ENCODE measurements around the gene MAP4K3.

MAP4K3 gene

DNA sequence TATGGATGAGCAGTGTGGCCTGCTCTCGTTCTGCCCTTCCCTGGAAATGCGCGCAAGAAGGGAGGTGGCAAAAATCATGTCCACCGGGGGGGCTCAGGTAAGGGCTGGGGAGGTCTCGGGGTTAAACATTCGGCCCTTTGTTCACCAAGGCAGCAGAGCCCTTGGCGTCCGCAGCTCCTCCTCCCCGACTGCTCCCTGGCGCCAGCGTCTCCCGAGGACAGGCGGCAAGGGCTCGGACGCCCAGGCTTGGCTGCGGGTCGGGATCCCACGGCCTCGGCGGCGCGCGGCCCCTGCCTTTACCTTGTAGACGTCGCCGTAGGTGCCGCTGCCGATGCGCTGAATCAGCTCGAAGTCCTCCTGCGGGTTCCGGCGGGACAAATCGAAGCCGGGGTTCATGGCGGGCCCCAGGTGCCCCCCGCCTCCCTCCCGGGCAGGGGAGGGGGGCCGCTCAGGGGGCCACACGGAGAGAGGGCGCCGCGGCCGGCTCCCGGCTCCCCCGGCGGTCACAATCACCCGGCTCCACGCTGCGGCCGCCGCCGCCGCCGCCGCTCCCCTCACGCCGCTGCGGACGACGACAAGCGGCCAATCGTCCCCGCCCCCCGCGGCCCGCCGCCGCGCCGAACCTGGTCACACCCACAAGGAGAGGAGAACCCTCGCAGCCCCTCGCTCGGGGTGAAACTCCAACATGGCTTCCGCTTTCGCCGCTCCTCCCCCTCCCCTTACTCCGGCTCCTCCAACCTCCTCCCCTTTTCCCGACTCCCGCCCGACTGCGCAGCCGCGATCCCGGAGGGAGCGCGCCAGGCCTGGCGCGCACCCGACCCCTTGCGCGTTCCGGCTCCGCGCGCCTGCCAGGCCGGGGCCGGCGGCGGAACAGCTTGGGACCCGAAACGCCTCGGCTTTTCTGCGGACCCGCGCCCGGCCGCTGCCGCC is at the start of gene MAP4K3:
TSS of gene MAP4K3 (minus strand) at position 694 of the 930 bp plus-strand sequence. CDS start at position 396, 298 bp downstream.
- peak; percentile 73 for DNase-seq

DNA sequence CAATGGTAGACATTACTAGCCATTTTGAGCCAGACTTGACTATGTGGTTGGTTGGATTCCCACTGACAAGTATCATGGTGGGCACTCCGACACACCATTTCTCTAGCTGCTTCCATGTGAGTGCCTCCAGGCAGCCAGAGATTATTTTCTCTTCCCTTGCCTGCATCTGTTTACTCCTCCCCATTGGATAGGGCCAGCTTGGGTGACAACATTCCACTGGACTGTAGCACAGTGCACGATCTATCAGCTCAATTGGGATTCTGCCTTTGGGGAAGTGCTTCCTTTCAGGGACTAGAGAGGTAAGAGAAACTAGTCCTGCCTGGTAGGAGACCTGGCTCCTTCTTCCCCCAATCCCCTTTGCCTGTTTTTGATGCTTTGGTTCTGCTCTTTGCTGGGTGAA is 49.0 kb upstream of the MAP4K3 start:
- no peak for DNase-seq

DNA sequence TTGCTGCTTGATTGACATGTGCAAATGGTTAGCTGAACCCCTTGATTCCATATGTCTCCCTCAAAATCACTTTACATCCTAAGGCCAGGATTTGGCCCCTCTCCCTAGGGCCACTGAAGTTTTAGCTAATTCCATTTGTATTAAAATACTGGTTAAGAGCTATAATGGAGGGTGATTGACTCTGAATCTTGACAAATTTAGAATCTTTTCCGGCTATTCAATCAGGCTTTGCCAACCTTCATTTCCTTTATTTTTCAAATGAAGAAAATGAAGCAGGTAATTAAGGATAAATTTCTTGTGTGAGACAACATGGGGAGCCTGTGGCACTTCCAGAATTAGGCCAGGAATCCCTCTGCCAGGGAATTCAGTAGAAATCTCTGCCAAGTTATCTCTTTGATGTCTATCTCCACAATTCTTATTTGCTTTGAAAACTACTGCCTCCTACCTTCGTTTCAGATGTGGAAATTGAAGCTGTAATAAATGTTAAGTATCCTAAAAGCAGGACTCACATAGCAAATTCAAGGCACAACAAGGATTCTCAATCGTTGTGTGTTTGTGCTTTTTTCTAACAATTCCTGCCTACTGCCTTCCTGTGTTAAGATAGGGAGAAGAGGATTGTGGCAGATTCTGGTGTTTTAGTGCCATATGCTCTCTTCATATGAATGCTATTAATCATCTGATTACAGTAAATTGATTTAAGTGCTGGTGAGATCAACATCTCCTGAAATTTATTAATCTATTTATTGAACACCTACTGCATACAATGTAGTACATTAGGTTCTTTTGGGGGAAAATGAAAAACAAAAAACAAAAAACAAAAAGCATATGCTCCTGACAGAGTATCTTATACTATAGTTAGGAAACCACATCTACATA is 47.8 kb upstream of the MAP4K3 start:
- DNase-seq = no peak

DNA sequence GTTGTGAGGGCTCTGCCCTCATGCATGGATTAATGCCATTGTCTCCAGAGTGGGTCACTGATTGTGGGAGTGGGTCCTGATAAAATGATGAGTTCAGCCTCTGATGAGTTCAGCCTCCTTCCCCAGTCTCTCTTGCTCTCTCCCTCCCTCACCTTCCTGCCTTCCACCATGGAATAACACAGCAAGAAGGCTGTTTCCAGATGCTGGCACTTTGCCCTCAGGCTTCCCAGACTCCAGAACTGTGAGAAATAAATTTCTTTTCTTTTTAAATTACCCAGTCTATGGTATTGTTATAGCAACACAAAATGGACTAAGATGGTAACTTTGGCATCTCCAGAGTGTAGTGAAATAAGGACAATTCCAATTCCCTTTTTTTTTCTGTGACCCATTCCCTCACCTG is 47.1 kb upstream of the MAP4K3 start:
- no peak for DNase-seq

DNA sequence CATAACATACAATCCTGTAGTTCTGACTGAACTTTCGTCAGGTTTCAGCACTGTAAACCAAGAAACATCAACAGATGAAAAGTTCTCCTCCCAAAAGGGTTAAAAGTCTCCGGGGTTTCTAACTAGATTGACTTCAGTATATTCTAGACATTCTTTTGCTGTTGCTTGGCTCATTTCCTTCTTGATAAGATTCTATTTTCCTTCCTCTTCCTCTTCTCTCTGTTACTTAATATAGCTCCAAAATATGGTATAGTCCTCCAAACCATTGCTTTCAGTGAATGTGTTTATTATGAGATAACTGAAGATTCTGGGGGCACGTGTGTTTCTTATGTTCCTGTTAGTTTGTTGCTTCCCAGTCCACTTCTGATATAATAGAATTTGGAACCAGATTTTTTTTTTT is 46.4 kb upstream of the MAP4K3 start:
- DNase-seq = no peak

DNA sequence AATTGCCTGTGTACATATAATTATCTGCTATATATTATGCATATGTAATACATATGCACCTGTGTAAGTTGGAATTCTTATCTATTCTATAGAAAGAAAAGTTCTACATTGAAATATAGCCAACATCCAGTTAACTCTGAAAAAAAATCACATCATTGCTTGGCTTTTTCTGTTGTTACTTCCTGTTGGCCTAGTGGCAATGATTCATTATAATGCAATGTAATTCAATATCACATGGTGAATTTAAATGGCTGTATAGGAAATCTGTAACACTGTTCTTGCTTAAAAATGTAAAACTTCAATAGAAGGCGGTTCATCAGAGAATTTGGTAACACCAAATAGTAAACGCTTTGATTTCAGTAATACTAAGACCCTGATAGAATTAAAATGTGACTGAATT is 44.5 kb upstream of the MAP4K3 start:
- DNase-seq = no peak

DNA sequence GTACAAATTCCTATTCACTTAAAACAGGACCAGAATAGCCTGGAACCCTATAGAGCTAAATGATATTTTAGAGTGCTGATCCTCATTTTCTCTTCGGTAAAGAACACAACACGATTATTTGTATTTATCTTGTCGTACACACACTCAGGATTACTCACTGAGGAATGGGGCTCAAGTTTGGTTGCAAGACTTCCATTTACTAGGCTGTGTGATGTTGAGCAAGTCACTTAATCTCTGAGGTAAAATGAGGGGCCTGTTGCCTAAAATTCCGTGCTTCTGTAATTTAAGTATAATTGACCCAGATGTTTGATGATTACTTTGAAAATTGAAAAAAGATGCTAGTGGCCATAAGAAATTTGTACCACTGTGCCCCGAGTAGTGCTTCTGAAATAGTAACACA is 42.6 kb upstream of the MAP4K3 start:
- DNase-seq = no peak

DNA sequence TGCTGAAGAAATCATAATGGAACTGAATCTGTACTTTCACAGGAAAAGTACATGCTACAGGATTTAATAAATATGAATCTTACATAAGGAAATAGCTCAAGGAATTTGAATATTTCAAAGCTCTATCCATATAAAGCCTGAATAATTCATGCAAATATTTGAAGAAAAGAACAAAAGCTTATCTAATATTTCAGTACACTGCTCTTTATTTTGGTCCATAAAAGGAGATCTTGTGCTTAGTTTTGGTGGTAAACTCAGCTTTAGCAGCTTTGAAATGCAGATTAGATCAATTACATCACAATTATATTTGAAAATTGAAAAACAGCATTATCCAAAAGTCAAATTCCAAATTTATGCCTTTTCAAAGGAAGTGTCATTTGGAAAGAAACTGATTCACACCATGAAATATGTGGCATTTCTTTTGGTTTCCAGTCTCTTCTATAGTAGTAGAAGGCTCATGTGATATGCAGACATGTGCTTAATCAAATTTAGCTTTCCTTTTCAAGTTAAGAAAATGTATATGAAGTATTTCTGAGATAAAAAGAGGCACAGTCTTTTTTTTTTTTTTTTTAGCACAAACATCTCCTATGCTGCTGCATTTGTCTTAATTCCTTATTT is 42.1 kb upstream of the MAP4K3 start:
- DNase-seq = no peak

DNA sequence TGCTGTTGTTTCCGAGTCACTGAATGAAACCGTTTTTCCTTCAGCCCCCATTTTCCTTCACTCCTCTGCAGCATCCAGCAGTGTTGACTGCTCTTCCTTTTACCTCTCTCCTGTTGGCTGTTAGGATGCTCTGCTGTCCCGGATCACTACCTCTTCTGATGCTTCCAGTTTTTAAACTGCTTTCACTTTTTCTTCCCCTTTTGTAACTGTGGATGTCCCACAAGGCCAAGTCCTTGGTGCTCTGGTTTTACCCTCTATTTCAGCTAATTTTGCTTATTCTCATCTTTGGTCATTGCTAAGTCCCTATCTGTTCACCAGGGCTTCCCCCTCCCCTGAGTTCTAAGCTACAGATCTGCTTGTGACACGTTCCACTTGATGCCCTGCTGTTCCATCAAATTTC is 39.4 kb upstream of the MAP4K3 start:
- no peak for DNase-seq

DNA sequence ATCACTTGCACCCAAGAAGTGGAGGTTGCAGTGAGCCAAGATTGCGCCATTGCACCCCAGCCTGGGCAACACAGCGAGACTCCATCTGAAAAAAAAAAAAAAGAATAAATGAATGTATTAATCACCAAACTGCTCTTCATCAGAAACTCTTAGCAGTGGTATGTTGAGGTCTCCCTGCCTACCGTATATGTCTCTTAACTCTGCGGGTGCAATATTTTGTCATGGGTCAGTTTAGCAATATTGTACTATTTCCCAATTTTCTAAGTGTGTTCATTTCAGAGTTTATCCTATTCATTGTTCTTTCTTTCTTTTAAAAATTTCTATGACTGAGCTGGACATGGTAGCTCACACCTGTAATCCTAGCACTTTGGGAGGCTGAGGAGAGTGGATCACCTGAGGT is 37.9 kb upstream of the MAP4K3 start:
- no peak for DNase-seq

DNA sequence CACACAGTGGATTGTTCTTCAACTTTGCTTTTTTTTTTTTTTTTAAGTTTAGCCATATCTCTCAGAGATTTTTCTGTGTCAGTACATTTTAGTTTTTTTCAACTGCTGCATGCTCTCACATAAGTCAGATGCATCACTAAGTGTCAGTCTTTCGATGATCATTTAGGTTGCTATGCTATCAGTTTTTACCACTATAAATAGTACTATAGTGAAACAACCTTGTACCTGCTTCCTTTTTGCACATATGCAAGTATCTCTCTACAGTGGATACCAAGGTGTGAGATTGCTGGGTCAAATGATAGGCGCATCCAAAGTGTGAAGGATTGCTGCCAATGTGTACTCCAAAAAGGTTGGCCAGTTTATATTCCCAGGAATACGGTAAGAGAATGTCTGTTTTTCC is 33.5 kb upstream of the MAP4K3 start:
- no peak for DNase-seq

DNA sequence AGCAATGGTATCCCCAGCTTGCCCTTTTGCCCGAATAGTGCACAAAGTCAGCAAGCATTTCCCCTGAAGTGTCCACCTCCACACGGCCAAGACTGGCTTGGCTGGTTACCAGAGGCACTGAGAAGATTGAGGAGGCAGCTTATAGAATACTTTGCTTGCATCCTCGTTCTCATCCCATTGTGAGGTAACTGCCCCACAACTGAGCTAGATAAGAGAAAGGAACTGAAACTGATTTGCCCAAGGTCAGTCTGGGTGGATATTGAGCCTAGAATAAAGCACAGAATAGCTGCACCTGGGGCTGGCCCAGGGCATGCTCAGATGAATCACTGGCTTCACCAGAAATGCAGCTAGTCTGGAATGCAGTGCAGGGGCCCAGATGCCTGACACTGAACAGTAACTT is 32.7 kb upstream of the MAP4K3 start:
- DNase-seq = peak; percentile 7

DNA sequence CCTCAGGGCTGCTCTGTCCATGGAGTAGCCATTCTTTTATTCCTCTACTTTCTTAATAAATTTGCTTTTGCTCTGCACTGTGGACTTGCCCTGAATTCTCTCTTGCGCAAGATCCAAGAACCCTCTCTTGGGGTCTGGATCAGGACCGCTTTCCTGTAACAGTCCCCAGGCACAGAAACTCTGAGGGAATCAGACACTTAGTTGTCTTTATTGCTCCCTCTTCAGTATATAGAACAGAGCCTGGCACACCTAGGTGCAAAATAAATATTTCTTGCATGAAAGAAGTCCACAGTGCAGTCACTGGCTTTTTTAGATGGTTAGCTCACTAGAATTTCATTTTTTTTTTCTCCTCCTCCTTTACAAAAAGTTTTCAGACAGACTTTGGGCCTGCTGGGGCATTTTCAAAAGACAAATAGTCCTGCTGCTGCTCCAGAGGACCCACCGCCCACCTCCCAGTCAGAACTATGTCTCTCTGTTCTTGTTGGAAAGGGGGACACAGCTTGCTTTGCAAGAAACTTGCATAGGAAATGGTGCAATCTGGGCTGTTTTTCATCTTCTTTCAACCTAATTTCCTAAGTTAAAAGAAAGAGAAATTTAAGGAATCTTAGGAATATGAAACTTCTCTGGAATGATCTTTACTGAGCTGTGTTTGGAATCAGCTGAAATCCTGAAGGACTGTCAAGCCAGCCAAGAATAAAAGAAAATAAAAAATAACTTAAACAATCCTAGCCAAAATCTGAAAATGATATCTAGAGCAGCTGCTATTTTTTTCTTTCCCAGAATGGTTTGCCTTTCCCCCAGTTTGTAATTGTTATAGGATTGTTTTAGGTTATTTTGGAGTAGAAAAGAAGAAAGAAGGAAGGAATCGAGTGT is 31.7 kb upstream of the MAP4K3 start:
- no peak for DNase-seq

DNA sequence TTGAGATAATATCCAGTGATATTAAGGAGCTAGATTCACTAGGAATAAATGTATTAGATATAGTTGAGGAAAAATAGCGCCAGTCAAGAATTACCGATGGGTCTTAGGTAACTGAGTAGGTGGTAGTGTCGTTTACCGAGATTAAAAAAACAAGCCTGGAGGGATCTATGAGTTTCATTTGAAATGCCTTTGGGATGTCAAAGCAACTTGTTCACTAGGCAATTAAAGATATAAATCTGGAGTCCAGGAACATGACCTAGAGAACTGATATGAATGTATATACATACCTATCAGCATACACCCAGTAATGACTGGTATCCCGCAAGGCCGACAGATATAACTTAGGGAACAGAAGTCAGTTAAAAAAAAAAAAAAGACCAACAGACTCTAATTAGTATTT is 29.2 kb upstream of the MAP4K3 start:
- DNase-seq = no peak

DNA sequence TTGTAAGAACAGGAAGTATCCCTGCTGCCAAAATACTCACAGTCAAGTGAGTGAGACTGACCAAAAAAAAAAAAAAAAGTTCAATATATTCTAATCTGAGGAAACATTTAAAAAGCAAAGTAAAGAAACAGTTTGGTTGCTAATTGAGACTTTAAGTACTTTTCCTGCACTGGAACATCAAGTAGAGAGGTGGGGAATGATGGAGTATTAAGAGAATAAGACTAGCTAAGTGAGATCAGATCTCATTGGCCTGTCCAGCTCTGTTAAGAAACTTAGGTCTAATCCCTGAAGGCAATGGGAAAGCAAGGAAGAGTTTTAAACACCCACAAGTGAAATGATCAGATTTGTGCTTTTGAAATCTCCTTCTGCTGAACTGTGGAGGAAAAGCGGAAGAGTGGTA is 27.8 kb upstream of the MAP4K3 start:
- DNase-seq = no peak

DNA sequence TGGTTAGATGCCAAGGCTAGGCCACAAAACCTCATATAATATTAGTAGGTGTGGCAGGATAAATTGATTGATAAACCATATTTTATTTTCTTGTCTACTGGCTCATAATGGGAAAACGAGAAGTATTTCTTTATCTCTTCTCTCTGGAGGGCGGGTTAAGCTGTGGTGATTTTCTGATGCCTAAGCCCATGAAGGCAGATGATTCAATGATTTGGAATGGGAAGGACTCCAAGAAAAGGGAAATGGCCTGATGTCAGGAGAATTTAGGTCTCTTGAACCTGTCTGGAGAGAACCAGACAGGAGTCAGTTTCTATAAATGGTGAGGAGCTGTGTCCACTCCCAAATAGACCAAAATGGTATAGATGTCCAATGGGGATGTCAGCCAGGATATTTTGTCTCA is 18.7 kb upstream of the MAP4K3 start:
- DNase-seq = no peak

DNA sequence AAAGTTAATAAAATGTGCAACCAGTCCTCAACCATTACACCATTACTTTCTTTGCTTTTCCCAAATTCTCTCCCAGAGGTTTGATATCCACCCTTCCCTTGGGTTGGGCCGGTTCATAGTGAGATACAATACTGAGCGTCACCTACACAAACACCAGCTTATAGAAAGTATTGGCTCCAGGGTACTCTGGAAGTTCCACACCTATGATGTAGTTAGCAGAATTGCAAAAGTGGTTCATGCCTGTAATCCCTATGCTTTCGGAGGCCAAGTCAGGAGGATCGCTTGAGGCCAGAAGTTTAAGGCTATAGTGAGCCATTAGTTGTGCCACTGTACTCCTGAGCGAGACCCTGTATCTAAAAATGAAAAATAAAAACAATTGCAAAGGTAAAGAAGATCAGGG is 15.3 kb upstream of the MAP4K3 start:
- no peak for DNase-seq

DNA sequence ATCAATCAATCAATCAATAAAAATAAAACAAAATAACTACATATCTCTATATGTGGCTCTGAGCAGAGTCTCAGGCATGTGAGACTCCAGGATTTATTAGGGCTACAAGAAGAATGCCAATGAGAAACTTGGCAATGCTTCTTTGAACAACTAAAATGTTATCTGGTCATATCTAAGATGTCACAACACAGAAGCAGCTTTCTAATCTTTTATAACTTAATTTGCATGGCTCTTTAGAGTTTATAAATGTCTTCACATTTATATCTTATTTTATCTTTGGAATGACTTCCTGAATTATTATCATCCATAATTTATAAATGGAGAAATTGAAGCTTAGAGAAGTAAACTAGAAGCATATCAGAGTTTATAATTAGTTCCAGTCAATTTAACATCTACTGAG is 14.9 kb upstream of the MAP4K3 start:
- DNase-seq = no peak

DNA sequence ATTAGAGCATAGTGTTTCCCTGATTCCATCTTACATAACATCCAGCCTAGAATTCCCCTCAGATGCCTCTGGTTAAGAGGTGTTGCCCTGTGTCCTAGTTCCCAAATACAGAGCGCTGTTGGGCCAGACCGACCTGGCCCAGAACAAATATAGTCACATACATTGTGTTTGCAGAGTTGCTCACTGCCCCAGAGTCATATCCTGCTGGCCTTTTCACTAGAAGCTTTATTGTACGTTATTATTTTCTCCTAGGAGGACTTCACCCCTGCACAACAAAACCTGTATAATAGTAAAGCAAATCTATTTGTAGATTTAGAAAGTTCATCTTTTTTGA is 11.1 kb upstream of the MAP4K3 start:
- no peak for DNase-seq

DNA sequence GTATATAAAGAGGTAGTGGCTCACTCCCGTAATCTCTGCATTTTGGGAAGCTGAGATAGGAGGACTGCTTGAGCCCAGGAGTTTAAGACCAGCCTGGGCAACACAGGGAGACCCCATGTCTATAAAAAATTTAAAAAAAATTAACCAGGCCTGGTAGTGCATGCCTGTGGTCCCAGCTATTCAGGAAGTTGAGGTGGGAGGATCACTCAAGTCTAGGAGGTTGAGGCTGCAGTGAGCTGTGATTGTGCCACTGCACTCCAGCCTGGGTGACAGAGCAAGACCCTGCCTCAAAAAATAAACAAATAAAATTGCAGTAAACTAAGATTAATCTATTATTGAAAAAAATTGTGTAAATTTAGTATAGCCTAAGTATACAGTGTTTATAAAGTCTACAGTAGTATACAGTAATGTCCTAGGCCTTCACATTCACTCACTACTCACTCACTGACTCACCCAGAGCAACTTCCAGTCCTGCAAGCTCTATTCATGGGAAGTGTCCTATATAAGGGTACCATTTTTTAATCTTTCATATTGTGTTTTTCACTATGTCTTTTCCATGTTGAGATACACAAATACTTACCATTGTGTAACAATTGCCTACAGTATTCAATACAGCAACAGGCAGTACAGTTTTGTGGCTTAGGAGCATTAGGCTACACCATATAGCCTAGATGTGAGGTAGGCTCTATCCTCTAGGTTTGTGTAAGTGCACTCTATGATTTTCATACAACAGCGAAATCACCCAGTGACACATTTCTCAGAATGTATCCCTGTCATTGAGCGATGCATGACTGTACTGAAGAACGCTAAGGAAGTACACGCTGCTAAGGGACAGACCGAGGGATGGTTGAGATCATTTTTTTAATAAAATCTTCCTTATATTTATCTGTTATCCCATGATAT is 10.4 kb upstream of the MAP4K3 start:
- DNase-seq = no peak

DNA sequence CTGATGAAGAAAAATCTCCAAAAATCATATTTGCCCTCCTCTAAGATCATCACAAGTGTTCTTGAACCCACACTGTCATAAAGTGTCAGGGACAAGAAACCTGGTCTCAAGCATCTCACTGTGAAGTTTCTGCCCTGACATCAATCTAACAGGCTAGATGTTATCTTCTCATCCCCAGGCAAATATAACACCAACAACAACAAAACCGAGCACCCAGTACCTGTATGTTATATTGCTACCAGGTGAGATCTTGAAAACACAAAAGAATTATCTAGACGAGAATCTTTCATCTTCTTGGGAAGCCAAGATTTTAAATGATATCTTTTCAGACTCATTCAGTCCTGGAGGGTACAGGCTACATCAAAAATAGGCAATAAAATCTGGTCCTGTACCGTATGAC is 8.8 kb upstream of the MAP4K3 start:
- no peak for DNase-seq

DNA sequence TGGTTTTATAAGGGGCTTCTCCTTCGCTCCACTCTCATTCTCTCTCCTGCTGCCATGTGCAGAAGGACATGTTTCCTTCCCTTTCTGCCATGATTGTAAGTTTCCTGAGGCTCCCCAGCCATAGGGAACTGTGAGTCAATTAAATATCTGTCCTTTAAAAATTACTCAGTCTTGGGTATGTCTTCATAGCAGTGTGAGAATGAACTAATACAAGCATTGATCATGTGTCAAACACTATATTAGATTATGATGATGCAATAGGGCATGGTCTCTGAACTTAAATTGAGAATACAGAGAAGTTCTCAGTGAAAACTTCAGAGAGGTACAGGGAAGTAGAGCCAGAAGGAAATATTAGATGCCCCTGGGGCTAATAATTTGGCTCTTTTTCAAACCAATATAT is 5.9 kb upstream of the MAP4K3 start:
- DNase-seq = no peak
